ENCODE measurements around the gene PSTPIP1.

DNA sequence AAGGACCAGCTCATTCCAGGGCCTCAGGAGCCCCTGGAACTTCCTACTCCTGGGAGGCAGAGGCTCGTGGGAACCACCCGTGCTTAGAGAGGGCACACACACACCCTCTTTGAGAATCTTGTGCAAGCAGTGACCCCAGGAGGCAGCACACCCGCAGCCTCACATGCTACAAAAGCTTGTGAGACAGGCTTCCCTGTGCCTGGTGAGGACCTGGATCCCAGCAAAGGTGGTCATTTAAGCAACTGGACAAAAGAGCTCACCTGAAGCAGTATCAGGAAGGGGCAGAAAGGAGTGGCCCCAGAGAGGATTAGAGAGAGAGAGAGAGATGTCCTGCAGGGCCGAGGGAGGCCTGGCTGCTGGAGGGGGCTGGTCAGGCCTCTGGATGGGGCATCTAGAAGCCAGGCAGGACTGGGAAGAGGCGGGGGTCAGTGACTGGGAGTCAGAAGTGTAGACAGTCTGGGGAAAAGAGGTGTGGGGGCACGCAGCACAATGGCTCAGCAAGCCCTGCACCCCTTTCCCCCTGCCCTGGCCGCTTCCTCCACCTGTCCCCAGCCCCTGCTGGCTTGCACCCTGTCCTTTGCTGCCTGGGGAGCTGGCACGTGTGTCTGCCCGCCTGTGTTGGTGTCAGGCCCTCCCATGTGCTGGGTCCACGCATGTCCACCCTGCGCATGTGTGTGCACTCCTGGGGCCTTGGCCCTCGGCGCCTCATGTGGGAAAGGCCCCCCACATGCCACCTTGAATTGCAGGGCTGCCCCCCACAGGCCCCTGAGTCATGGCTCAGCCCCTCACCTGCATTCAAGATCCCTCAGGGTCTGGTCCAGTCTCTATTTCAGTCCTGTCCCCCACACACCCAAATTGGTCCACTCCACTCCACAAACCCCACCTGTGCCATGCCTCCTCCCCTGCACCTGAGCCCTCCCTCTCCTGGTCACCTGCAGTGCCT, 39.1 kb downstream of the PSTPIP1 start:
- TF ChIP-seq, protein P1, sequence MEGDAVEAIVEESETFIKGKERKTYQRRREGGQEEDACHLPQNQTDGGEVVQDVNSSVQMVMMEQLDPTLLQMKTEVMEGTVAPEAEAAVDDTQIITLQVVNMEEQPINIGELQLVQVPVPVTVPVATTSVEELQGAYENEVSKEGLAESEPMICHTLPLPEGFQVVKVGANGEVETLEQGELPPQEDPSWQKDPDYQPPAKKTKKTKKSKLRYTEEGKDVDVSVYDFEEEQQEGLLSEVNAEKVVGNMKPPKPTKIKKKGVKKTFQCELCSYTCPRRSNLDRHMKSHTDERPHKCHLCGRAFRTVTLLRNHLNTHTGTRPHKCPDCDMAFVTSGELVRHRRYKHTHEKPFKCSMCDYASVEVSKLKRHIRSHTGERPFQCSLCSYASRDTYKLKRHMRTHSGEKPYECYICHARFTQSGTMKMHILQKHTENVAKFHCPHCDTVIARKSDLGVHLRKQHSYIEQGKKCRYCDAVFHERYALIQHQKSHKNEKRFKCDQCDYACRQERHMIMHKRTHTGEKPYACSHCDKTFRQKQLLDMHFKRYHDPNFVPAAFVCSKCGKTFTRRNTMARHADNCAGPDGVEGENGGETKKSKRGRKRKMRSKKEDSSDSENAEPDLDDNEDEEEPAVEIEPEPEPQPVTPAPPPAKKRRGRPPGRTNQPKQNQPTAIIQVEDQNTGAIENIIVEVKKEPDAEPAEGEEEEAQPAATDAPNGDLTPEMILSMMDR (IDR thresholded peaks at IDR 0.05; ENCODE audit: low read depth, low read length) = no peak
- TF ChIP-seq EZH2phosphoT487 (IDR thresholded peaks at IDR 0.05; ENCODE audit: low read depth) = no peak
